Choroid plexus epithelial cell (primary cell): Measurements from ENCODE around the gene OBP2B.

Experiments used
- DNase-seq: peaks from one replicate; pipeline ENCODE4 v3.0.0-alpha.2; 2010; ENCODE audit warnings: low read depth
- H3K4me3 ChIP-seq: 2 replicates; pipeline ENCODE4 v1.5.1; 2011; ENCODE audit warnings: low read depth, mild to moderate bottlenecking, control low read depth, low read length, moderate library complexity
- TF ChIP-seq, protein P1 (sequence below): conservative IDR thresholded peaks from 2 replicates; pipeline ENCODE4 v1.5.1; 2011; ENCODE audit warnings: low read depth, mild to moderate bottlenecking, control low read depth, inconsistent platforms, low read length, moderate library complexity

OBP2B gene

DNA sequence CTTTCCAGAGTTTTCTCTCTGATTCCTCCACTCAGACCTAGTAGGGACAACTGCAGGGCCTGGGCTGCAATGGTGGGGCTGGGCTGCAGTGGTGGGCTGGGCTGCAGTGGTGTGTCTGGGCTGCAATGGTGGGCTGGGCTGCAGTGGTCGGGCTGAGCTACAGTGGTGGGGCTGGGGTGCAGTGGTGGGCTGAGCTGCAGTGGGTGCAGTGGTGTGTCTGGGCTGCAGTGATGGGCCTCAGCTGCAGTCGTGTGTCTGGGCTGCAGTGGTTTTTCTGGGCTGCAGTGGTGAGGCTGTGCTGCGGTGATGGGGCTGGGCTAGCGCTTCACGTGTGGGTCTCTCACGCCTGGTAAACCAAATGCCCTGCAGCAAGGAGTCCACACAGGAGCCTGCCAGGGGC, 38.6 kb upstream of the OBP2B start:
- DNase-seq, result no peak
- H3K4me3 ChIP-seq, result no peak overlapping the region
- TF ChIP-seq, protein P1, sequence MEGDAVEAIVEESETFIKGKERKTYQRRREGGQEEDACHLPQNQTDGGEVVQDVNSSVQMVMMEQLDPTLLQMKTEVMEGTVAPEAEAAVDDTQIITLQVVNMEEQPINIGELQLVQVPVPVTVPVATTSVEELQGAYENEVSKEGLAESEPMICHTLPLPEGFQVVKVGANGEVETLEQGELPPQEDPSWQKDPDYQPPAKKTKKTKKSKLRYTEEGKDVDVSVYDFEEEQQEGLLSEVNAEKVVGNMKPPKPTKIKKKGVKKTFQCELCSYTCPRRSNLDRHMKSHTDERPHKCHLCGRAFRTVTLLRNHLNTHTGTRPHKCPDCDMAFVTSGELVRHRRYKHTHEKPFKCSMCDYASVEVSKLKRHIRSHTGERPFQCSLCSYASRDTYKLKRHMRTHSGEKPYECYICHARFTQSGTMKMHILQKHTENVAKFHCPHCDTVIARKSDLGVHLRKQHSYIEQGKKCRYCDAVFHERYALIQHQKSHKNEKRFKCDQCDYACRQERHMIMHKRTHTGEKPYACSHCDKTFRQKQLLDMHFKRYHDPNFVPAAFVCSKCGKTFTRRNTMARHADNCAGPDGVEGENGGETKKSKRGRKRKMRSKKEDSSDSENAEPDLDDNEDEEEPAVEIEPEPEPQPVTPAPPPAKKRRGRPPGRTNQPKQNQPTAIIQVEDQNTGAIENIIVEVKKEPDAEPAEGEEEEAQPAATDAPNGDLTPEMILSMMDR, result no peak

DNA sequence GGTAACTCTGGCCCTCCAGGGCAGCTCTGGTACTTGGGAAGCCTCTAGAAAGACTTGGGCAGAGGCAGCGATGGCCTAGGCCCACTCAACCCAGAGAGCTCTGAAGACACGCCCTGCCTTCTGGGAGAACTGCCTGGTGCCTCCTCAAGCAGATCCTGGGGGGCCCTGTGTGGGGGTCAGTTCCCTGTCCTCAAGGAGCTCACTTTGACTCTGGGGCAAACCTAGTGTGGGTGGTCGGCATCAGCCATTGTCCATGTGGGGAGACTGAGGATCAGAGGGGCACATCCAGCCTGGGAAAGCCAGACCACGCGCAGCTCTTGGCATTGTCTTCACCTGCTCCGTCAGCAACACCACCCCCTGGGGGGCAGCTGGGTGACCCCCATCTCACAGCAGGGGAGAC, 37.9 kb upstream of the OBP2B start:
- H3K4me3 ChIP-seq, result no peak overlapping the region
- DNase-seq, result no peak
- TF ChIP-seq, protein P1, result no peak

DNA sequence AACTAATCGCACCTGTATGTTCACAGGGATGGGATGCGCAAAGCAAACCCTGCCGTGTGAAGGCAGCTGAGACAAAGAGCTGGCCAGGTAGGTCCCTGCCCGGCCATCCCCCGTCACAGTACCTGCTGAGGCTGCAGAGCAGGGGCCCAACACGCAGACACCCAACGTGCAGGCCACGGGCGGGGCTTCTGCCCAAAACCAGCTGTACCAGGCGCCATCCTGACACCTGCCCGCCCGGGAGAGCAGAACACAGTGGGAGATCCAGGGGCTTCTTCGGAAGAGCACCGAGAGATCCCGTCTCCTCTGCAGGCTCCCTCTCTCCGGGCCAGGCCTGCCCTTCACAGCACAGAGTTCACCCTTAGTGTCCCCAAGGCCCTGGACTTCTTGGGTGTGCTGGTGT, 37.5 kb upstream of the OBP2B start:
- TF ChIP-seq, protein P1, result no peak
- no peak overlapping the region for H3K4me3 ChIP-seq
- no peak for DNase-seq

DNA sequence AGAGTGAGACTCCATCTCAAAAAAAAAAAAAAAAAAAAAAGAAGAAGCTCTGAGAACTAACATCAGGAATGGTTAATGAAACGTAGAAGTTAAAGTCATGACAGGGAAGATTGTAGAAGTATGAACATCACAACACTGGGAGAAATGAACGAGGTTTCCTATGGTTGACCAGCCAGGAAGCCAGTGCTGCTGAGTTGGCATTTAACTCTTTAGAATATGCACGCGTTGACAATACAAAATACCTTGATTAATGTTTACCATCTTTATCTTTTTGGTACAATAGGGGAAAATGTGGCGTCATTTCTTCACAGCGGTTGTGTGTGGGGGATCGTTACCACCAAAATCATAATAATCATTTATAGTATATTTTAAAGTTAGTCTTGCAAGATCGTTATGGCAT, 33.9 kb upstream of the OBP2B start:
- DNase-seq, result no peak
- TF ChIP-seq, protein P1, result no peak

DNA sequence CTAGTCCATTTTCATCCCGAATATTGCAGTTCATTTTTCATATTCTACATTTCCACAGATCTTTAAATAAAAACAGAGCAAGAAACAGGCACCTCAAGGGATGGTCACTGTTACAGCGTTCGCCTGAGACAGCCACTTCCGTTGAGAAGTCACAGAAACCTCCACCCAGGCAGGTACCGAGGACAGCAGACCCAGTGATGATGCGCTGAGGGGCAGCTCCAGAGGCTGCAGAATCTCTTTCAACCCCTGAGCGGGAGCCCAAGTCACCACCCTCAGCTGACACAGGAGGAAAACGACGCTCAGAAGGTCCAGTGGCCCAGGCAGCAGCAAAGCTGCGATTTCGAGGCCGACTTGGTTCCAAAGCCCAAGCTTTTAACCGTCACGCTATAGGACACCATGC, 33.2 kb upstream of the OBP2B start:
- no peak for DNase-seq
- no peak overlapping the region for H3K4me3 ChIP-seq
- TF ChIP-seq, protein P1, result no peak

More for the DNA sequence above, 33.9 kb upstream of the OBP2B start:
- H3K4me3 ChIP-seq, result no peak overlapping the region

DNA sequence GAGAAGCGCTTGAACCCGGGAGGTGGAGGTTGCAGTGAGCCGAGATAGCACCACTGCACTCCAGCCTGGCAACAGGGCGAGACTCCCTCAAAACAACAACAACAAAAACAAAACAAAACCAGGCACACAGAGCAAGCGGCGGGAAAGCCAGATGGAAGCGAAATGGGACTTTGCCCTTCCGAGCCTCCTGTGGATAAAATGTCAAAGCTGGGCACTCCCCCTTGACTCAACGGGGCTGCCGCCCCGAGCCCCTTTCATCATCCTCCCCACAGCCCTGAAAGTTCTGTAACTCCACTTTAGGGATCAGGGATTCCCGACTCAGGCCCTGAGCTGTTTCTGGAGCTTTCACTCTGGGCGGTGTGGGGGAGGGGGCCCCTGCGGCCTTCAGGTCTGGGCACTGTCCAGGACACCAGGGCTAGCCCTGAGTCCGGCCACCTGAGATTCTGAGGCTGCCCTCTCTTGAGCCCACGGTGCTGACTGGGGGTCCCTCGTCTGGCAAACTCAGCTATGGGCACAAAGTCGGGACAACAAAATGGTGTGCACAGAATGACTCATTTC, 30.6 kb upstream of the OBP2B start:
- no peak for DNase-seq
- H3K4me3 ChIP-seq, result no peak overlapping the region
- TF ChIP-seq, protein P1, result no peak

DNA sequence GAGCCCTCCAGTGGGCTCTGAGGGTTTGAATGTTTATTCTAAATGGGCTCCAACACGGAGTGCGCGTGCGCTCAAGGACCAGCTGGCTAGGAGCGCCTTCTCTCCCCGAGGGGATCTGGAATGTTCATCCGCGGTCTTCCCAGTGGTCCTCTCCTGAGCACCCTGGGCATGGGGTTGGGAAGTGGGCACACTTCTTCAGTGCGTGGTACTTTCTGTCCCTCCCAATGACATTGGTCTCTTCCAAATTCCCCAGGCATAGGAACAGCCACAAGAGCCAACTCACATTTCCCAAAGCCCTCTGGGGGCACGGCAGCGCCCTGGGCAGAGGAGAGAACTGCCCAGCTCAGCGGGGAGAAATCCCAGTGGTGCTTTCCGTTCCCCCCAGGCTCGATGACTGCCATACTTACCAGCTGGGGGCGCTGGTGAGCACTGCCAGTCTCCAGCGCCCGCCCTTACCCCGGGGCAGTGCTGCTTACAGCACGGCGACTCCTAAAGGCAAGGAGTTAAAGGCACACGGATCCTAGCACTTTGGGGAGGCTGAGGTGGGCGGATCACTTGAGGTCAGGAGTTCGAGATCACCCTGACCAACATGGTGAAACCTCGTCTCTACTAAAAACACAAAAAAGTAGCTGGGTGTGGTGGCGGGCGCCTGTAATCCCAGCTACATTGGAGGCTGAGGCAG, 29.9 kb upstream of the OBP2B start:
- TF ChIP-seq, protein P1, result peak; percentile 68
- H3K4me3 ChIP-seq, result peak overlapping the region; percentile 45
- DNase-seq, result peak; percentile 58
